HS-27A (cell line): ENCODE results near the gene KLHL42.
"Not testable (repeated sequence)": the region's sequence is repeated elsewhere in the genome, so short reads cannot be mapped to it uniquely, and the experiment has no call there.

Source experiments
- DNase-seq: peaks from one replicate; pipeline ENCODE4 v3.0.0-alpha.2; 2012; ENCODE audit warnings: low read depth, missing footprints

The KLHL42 gene, protein sequence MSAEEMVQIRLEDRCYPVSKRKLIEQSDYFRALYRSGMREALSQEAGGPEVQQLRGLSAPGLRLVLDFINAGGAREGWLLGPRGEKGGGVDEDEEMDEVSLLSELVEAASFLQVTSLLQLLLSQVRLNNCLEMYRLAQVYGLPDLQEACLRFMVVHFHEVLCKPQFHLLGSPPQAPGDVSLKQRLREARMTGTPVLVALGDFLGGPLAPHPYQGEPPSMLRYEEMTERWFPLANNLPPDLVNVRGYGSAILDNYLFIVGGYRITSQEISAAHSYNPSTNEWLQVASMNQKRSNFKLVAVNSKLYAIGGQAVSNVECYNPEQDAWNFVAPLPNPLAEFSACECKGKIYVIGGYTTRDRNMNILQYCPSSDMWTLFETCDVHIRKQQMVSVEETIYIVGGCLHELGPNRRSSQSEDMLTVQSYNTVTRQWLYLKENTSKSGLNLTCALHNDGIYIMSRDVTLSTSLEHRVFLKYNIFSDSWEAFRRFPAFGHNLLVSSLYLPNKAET

DNA sequence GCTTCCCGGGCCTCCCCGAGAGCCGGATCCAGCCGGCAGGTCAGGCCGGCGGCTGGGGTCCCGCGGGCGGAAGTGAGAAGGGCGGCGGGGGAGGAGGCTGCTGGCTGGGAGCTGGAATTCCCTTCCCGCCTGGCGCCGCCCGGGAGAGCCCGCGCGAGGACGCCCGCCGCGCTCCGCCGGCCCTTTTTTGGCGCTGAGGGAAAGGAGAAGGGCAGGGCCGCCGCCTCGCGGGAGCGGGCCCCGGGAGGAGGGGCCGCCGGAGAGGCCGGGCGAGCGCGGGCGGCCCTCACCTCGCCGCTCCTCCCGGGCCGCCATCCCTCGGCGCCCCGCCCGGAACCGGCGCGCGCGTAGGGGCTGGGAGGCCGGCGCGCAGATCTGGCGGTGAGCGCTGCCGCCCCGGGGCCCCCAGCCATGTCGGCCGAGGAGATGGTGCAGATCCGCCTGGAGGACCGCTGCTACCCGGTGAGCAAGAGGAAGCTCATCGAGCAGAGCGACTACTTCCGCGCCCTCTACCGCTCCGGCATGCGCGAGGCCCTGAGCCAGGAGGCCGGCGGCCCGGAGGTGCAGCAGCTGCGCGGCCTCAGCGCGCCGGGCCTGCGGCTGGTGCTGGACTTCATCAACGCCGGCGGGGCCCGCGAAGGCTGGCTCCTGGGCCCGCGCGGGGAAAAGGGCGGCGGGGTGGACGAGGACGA, at the start of gene KLHL42, which contains the start of gene MANSC4:
Gene KLHL42 (plus strand): TSS at position 314 of the 692 bp plus-strand sequence. CDS start 98 bp downstream, at position 412.
Gene MANSC4 (minus strand): TSS at position 317 of the 692 bp plus-strand sequence. CDS start 8,960 bp downstream, outside the sequence.
- peak; percentile 66 for DNase-seq

DNA sequence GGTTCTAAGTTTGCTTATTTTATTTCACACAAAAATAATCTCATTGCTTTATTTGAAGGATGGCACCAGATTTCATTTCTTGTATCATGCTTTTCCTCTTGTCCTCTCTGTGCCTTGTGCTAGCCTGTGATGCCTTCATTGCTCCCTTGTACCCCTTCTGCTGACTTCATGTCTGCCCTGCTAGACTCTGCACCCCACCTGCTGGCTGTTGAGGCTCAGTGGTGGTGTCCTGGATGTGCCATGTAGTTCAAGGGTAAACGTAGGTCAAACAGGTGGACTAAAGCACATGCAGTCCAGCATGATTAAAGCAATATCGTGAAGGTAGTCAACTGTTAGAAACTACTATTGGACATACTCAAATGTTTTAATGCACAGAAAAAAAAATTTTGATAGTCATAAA, 47.8 kb upstream of the KLHL42 start:
- DNase-seq = no peak

DNA sequence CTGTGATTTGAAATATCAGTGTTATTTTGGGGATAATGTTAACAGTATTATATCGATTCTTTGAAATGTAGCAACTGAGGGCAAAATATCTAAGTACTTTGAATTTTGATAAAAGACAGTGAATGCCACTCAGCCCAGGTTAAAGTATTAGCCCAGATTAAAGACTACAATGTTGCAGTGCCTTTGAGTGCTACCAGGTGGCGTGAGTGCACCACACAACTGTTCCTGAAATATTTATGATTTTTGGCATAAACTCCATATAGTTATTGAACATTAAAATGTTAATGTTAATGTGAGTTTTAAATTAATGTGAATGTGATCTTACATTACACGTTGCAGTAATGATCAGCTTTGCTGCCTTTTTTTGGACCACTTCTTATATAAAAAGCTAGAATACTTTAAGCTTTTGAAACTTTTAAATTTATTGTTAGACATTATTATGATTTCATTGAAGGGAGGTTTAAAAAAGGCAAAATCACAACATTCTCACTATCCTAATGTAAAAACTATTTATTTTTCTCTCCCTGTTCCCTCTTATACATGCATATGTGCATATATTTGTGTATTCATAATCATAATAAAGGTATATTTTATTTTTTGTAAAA, 46.9 kb upstream of the KLHL42 start:
- DNase-seq = peak; percentile 31

DNA sequence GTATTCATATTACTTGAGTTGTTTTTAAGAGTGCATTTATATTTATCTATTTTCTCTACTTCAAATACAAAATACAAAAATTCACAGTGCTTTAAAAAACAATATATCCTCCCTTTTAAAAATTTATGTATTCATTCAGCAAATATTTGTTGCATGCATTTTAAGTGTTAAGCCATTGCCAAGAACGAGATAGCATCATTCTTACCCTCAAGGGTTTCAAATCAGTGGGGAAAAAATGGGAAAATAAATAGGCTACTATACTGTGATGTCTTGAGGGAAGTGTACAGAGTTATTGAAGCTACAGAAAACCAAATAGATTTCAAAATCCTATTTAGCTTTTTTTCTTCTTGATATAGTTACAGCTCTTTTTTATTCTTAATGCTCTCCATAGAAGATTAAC, 46.2 kb upstream of the KLHL42 start:
- no peak for DNase-seq

DNA sequence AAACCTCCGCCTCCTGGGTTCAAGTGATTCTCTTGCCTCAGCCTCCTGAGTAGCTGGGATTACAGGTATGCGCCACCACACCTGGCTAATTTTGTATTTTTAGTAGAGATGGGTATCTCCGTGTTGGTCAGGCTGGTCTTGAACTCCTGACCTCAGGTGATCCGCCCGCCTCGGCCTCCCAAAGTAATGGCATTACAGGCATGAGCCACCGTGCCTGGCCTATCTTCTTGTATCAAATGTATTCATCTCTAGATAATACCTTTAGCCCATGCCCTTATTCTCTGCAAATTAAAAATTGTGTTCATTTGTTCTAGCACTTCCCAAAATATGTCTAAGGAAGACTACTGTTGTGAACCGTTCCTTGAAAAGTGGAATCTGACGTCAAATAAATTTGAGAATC, 45.7 kb upstream of the KLHL42 start:
- DNase-seq = not testable (repeated sequence)

DNA sequence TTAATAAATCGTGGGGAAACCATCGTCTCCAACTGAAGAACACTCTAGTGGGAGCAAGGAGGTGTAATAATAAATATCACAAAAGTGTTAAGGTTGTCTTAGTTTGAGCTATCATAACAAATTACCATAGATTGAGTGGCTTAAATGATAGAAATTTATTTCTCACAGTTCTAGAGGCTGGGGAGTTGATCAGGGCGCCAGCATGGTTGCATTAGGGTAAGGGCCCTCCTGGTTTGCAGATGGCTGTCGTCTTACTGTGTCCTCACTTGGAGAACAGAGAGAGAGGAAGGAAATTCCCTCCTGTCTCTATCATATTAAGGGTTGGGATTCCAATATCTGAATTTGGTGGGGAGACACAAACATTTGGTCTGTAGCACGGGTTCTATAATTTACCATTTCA, 36.4 kb upstream of the KLHL42 start:
- DNase-seq = no peak

DNA sequence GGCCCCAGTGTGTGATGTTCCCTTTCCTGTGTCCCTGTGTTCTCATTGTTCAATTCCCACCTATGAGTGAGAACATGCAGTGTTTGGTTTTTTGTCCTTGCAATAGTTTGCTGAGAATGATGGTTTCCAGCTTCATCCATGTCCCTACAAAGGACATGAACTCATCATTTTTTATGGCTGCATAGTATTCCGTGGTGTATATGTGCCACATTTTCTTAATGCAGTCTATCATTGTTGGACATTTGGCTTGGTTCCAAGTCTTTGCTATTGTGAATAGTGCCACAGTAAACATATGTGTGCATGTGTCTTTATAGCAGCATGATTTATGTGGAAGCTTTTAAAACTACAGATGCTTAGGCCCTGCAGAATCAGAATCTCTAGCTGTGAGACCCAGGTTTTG, 34.3 kb upstream of the KLHL42 start:
- DNase-seq = not testable (repeated sequence)

DNA sequence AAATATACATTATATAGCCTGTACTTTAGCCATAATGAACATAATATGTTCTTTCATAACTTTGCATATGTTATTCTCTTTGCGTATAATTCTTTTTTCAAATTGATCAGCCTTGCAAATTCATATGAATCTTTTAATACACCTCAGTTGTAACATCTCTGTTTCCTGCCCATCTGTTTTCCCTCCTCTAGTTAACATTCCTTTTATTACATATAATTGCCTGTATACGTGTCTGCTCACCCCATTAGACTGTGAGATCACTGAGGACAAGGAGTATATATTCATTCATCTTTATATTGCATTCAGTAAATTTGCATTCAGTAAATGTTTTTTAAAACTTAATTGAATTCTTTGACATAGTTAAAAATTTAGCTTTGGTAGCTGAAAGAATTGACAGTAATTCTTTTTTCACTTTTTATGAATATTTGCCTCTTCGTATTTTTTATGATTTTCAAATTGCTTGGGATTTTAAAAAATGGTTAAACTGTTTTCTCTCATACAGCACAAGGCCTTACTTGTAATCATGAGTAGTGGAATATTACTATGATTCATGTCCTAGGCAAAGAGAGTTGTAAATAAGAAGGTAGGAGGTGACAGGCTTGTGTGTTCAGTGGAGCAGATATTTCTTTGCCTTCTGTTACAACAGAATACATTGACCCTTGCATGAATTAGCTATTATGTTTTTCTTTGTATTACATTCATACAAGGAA, 32.8 kb upstream of the KLHL42 start:
- no peak for DNase-seq

DNA sequence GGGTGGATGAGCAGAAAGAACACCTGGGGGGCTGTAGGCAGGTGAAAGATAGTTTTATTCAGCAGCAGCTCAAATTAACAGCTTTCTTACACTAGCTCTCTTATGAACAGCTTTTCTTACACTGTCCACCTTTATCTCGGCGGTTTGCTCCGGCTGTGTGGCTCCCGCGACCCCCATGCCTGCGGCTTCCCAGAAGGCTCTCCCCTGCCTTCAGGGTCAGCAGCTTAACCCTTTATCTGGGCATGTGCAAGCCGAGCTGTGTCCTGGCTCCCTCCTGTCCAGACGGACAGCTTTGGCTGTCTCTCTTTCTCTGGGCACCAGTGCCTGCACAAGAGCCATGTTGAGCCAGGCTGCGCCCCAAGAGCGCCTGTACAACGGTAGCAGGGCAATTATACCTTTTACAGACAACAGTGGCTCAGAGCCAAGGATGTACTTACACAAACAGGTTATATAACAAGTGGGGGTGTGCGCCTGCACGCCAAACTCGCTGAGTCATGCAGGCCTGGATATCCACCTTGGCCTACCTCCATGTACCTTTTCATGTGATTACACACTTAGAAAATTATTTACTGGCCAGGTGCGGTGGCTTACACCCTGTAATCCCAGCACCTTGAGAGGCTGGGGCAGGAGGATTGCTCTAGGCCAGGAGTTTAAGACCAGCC, 28.5 kb upstream of the KLHL42 start:
- DNase-seq = no peak

DNA sequence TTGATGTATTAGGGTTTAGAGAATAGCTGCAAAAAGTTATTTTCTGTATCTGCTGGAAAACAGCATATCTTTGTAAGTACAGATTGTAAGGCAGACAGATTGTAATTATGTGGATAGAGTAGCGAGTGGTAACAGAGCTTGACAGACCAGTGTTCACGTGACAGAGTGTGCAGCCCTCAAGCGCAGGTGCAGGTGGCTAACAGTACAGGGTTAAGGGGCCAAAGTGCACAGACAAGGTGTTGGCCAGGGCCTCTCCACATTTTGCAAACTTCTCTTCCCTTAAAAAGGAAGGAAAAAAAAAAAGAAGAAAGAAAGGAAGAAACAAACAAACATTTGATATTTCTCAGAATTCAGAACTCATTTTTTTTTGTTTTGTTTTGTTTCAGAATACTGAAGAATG, 25.2 kb upstream of the KLHL42 start:
- no peak for DNase-seq

DNA sequence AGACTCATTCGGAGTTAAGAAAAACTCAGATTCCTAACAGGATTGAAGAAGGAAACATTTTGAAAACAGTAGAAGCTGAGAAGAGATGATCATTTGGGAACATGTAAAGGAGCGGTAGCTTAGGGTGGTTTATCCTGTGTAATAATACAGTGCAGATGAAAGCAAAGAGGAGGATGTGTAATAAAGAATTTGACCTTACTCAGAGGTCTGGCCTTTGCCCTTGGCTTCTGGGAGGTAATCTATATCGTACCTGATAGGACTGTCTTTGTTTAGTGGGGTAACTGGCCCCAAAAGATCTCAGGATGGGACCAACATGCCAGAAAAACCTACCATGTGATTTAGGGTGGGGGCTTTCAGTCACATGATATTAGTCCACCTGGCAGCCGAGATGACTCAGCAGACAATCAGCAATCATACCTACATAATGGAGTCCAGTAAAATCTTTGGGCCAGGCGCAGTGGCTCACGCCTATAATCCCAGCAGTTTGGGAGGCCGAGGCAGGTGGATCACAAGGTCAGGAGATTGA, 23.3 kb upstream of the KLHL42 start:
- DNase-seq = no peak

DNA sequence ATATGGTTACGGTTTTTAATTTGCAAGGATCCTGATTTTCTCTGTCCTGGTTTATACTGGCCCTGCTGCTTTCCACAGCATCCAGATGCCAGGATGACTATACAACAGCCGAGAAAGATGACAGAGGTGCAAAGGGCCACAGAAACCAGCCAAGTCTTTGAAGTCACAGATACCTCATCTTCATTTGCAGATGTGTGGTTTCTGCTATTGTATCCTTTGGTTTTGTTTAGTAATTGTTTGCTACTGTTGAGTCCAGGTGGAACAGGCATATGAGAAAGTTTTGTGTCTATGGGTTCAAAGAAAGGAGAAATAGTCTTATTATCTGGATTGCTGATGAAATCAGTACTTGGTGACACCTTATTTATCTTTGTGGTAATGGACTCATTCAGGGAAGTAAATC, 17.3 kb upstream of the KLHL42 start:
- no peak for DNase-seq

DNA sequence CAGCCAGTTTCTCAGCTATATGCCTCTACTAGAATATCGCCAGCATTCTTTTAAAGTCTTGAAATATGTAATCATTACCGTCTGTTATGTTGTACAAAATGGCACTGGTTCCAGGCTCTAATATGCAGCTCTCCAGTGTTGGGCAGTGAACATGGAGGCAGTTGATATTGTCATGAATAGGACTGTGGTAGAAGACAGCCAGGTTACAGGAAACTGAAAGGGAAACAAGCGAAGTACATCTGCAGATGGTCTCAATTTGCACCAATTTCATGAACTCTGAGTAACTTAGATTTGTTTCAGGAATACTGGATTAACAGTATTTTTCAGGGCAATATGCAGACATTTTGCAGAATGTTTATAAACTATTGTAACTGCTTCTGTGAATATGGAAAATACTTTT, 13.4 kb upstream of the KLHL42 start:
- DNase-seq = no peak

DNA sequence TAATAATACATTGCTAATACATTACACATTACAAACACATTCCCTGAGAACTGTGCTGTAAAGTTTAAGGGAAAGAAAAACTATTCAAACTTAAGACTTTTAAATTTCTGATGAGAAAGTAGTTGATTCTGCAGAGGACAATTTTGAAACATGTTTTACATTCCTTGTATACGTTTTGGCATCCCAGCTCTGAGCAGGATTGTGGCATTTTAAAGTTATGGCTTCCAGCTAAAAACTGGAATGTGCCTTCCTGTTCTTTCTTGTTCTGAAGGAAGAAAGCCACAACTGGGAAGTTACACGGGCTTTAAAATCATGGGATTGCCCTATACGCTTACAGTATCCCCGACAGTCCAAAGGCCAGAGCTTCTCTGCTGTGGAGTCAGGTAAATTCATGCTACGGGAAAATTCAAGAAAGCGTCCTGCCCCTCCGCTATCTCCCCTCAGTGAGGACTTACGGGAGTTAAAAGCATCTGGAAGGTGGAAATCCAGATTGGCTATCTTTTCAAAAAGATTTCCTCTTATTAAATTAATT, 10.8 kb upstream of the KLHL42 start:
- no peak for DNase-seq

DNA sequence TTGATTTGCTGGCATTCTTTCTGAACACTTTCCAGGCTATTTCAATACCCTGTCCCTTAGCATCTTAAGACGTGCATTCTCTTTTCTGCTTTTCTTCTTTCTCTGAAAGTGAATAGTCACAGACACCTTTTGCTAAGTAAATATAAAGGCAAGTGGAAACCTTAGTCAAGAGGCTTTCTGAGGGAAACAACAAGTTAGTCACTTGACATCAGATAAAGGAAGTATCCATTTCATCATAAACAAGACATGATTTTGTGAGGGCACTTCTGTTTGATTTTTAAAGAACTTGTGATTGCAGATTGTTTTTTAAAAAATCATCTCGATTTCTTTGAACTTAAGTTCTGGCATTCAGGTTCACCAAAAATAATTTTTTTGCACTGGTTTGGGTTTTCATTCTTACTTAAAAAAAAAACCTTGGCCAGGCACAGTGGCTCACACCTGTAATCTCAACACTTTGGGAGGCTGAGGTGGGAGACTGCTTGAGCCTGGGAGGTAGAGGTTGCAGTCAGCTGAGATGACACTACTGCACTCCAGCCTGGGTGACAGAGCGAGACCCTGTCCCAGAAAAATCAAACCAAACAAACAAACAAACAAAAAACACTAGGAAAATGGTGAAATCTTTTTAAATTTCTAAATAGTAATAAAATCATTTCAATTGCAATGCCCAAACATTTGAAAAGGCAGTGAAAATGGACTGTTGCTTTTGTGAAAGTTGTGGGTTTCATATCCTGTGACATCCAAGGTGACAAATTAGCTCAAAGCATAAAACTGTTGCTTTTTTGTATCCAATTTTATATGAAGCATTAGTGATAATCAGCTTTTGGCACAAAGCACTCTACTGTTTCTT, 8.3 kb upstream of the KLHL42 start:
- no peak for DNase-seq

DNA sequence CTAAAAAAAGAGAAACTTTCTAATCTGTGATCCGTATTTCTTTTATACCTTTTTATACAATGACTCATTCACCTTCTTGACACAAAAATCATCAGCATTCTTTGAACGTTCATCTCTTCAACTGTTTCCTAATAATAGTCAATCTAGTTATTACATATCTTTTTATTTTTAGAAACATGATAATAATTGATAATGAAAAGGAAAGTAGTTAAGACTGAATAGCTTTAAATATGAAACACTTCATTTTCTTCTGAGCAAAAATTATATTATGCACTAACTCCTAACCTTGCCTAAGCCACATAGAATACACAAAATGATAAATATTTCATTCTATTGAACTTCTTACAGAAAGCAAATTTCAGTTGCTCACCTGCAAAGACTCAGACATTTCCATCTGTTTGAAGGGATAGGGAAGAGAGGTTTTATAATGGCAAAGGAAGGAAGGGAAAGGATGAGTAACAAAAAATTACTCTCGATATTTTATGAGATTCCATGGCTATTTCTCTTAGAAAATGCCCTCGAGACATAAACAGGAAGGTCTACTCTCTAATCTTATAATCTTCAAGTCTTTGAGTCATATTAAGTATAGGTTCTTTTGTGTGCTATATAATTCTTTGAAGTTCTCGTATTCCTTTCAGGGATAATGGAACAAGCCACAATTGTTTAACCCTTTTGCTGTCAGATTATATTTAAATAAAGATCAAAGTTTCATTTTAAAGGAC, 7.5 kb upstream of the KLHL42 start:
- no peak for DNase-seq

DNA sequence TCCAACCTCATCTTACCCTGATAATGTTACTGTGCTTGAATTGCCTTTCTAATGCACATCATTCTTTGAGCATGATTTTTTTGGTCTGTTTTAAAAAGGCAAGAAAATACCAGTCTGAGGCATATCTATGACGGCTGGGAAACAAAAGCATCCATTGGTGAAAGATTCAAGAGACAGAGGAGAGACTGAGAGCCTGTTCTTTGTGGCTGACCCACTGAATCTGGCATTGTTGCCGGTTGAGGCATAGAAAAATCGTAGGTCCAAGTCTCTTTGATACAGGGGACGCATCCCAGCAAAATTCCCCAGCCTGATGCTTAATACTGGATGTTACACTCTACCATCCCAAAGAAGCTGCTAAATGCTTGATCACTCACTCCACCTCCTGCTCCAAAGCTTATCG, 2.9 kb upstream of the KLHL42 start:
- no peak for DNase-seq

DNA sequence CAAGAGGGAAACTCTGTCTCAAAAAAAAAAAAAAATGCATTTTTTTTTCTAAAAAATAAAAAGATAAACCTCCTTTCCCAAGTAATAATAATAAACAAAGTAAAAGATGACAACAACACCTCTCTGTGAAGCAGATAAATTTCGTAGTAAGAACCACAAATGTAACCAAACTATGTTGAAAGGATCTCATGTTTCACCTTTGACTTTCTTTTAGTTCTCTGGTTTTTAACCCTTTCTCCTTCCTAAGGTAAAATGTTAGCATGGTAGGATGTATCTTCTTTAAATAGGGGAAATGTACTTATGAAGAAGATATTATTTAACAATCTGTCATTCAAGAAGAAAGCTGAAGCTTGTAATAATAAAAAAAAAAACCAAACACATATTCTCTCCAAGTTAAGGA, 1.8 kb upstream of the KLHL42 start:
- no peak for DNase-seq

DNA sequence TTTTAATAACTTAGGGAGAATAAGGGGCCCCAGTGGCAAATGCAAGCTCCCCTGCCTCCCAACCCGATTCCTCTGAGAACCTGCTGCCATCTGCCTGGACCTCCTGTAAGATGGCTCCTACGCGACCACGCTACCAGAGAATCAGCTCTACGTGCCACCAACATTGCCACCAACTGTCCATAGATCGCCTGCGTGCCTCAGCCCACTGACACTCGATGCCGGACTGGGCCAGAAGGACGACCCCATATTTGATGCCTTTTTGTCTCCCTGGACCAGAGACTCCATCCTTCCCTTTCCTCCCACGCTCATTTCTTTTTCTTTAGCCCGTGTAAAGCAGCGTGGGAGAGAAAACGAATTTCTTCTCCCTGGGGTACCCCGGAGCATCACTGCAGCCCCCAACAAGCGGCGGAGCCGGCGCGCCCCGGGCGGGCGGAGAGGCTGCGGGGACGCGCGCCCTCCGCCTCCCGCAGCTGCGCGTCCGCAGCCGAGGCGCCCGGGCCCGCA, 565 bp upstream of the KLHL42 start:
- no peak for DNase-seq
